Stimulated activated naive CD8-positive, alpha-beta T cell treated with anti-CD3 and anti-CD28 coated beads, Interleukin-15, amount 100 ng/mL, for 72 hours (primary cell): ENCODE results near the gene MRPL51.

Experiments
- ATAC-seq: fragments of 150-1000 bp; cut with Tn5 transposase; 2 replicates; pipeline ENCODE4 v1.10.0; 2021; ENCODE audit warnings: mild to moderate bottlenecking, moderate library complexity
- DNase-seq, 2 donors: peaks; one replicate each; pipeline ENCODE4 v3.0.0; 2021 to 2022
- H3K27ac Mint-ChIP-seq, 2 donors: one replicate each; pipeline ENCODE4 v1.8.0; 2022; ENCODE audit warnings: mild to moderate bottlenecking in 2 of 2, mixed read lengths in 2 of 2, moderate library complexity in 2 of 2
- H3K27me3 Mint-ChIP-seq: one replicate; pipeline ENCODE4 v1.8.0; 2022; ENCODE audit warnings: mixed read lengths
- H3K4me1 Mint-ChIP-seq: one replicate; pipeline ENCODE4 v1.8.0; 2022; ENCODE audit warnings: mild to moderate bottlenecking, mixed read lengths
- H3K4me3 Mint-ChIP-seq, 2 donors: one replicate each; pipeline ENCODE4 v1.8.0; 2022; ENCODE audit warnings: mild to moderate bottlenecking in 2 of 2, mixed read lengths in 2 of 2, moderate library complexity in 1 of 2
- H3K9me3 Mint-ChIP-seq, 2 donors: one replicate each; pipeline ENCODE4 v1.8.0; 2022; ENCODE audit warnings: mixed read lengths in 2 of 2

The MRPL51 gene

DNA sequence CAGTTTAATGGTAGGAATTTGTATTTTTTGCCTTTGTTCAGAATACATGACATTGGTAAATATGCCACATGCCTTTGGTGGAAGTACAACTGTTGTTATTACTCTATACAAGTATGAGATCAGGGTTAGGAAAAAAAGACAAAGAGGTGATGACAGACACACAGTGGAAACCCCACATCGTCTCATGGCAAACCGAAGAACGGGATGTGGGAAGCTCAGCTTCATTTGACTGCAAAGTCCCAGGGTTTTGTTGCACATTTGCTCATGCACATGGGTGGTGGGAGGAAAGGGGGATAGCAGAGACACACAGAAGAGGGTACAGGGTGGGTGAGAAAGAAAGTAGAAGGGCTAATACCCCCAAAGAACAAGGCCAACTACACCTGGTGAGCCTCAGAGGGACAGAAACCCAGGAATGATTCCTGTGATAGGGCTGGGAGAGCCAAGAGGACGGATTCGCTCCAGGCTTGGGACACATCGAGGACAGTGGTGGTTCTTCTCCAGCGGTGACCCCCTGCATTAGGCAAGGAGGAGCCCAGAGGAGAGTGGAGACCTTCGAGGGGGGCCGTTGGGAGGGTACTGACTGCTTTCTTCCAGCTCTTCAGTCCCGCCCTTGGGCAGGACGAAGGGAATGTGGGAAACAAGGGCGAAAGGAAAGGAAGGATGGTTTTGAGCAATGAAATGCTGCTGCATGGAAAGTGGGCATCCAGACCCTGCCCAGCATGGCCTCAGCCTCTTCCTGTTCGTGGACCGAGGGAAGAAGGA is 30.6 kb downstream of the MRPL51 start:
- Mint-ChIP-seq H3K27ac (peak overlapping the region; percentile 90 to 97), H3K4me3 (peak overlapping the region; percentile 83 to 85), H3K27me3 (no peaks in the 10 kb centered on the region), H3K4me1 (peaks cover 94% of the 10 kb centered on the region), H3K9me3 (peaks cover 0 to 4% of the 10 kb centered on the region in 2 donors)
- no peak for DNase-seq
- ATAC-seq: peak; percentile 67

DNA sequence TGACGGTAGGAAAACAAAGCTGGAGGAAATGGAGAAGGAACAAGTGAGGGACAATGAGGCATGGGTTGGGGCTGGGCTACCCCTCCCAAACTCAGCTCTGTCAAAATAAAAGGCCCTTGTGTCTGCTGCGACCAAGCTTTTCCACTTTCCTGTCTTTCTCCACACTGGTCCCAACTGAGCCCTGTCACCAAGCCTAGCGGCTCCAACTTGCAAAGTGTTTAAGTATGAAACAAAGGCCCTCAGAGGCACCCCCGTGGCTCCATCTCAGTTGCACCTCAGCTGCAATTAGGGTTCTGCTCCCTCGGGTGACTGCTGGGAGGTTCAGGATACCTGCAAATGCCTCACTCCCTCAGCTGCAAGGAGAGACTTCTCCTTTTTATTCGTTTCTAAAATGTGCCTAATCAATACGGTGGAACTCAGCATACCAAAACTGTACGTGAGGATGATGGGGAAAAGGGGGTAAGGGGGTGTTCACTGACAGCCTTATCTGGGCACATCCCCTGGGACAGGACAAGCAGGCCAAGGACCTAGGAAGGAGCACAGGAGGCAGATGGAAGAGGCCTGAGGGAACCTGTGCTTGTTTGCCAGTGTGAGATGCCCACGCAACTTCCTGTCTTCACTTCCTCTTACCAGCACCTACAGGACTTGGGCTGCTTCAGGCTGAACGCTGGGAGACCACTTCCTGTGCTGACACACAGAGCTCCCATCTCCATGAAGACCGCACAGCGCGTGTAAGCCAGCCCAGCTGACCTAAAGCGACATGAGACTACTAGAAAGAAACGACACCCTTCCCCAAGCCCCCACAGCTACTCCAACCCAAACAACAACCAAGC is 31.4 kb downstream of the MRPL51 start:
- Mint-ChIP-seq H3K4me1 (peaks cover 94% of the 10 kb centered on the region), H3K4me3 (peak overlapping the region; percentile 83 to 85), H3K27me3 (no peaks in the 10 kb centered on the region), H3K27ac (peak overlapping the region; percentile 90 to 97), H3K9me3 (no peaks in the 10 kb centered on the region)
- ATAC-seq (peak; percentile 95), DNase-seq (peak; percentile 81 to 91)

DNA sequence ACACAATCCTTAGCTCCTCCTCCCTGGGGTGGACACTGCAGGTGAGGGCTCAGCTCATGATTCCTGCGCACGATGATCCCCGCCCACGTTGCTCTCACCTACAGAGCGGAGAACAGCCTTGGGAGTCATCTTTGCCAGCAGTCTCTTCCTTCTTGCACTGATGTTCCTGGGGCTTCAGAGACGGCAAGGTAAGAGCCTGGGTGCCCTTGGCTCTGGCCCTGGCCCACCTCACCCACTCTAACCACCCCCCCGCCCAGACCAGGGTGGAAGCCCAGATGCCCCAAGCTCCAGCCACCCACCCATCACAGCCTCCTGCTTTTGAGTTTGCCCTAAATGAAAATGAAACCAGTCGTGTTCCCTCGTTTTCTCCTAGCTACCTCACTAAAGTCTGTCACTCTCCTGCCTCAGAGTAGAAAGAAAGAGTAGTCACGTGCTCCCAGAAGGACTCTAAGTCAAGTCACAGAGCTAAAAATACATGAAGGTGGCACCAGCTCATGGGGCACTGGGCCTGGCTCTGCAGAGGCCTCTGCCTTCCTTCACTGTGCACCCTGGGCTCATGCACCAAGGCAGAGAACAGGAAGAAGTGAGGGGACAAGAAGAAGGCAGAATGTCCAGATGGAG is 32.2 kb downstream of the MRPL51 start:
- ATAC-seq: peak; percentile 15
- H3K4me3 Mint-ChIP-seq: peak overlapping the region; percentile 83 to 85
- peak overlapping the region; percentile 90 to 97 for H3K27ac Mint-ChIP-seq

DNA sequence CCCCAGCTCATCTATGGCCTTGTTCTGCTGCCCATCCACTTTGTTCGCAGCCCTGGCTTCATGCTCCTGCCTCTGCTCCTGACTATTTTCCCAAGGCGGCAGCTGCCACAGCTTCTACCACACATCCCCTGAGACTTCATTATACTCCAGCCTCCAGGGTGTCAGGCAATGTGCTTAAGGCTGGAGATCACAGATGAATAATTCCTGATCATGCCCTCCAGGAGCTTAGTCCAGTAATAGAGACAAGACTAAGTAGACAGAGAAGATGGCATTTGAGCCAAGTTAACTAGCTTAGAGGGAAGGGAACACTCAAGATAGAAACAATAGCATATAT is 34.1 kb downstream of the MRPL51 start:
- Mint-ChIP-seq H3K4me1 (peaks cover 96% of the 10 kb centered on the region), H3K27ac (peak overlapping the region; percentile 3 to 86), H3K9me3 (no peaks in the 10 kb centered on the region), H3K27me3 (no peaks in the 10 kb centered on the region), H3K4me3 (peak overlapping the region; percentile 1 to 56)
- ATAC-seq: no peak
- DNase-seq: no peak

More for the DNA sequence above, 32.2 kb downstream of the MRPL51 start:
- Mint-ChIP-seq H3K9me3 (no peaks in the 10 kb centered on the region), H3K27me3 (no peaks in the 10 kb centered on the region), H3K4me1 (peaks cover 94% of the 10 kb centered on the region)
- peak in 1 of 2 donors; percentile 38 for DNase-seq

DNA sequence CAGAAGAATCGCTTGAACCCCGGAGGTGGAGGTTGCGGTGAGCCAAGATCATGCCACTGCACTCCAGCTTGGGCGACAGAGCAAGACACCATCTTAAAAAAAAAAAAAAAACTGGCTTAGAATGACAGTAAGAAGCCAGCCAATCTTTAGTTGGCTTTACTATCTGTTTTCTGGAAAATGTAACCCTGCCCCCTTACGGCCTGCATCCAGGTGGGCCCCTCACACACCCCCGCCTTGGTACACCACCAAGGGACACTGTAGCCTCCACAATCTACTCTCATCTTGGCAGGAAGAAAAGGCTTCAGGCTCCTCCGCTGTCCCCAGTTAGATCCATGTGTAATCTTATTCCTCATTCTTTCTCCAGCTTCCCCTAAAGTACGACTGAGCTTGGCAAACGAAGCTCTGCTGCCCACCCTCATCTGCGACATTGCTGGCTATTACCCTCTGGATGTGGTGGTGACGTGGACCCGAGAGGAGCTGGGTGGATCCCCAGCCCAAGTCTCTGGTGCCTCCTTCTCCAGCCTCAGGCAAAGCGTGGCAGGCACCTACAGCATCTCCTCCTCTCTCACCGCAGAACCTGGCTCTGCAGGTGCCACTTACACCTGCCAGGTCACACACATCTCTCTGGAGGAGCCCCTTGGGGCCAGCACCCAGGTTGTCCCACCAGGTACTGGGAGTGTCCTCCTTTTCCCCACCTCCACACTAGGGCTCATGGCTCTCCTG is 34.6 kb downstream of the MRPL51 start:
- Mint-ChIP-seq H3K4me1 (peaks cover 96% of the 10 kb centered on the region), H3K9me3 (no peaks in the 10 kb centered on the region), H3K27me3 (no peaks in the 10 kb centered on the region), H3K4me3 (peak overlapping the region; percentile 1 to 56), H3K27ac (peak overlapping the region; percentile 75 to 86)
- DNase-seq: no peak
- ATAC-seq: no peak

DNA sequence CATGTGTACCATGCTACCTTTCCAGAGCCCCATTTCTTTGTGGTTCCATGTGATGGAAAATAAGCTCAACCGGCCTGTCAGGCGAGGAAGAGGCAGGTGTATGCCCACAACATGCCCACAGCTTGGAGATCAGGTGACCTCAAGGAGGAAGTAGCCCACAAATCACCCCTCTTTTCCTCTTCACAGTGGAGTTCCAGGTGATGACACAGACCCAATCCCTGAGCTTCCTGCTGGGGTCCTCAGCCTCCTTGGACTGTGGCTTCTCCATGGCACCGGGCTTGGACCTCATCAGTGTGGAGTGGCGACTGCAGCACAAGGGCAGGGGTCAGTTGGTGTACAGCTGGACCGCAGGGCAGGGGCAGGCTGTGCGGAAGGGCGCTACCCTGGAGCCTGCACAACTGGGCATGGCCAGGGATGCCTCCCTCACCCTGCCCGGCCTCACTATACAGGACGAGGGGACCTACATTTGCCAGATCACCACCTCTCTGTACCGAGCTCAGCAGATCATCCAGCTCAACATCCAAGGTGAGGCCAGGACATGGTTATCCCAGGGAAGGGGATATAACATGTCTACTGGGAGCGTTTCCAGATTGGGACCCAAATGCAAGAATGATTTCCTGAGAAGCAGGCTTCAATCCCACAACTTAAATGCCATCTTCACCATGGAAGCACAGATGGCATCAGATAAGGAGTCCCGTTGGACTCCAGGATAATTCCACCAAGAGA is 35.7 kb downstream of the MRPL51 start:
- Mint-ChIP-seq H3K9me3 (no peaks in the 10 kb centered on the region), H3K4me3 (peak overlapping the region in 1 of 2 donors; percentile 63), H3K27me3 (no peaks in the 10 kb centered on the region), H3K27ac (peak overlapping the region; percentile 27 to 86), H3K4me1 (peaks cover 94% of the 10 kb centered on the region)
- ATAC-seq (no peak), DNase-seq (no peak)

DNA sequence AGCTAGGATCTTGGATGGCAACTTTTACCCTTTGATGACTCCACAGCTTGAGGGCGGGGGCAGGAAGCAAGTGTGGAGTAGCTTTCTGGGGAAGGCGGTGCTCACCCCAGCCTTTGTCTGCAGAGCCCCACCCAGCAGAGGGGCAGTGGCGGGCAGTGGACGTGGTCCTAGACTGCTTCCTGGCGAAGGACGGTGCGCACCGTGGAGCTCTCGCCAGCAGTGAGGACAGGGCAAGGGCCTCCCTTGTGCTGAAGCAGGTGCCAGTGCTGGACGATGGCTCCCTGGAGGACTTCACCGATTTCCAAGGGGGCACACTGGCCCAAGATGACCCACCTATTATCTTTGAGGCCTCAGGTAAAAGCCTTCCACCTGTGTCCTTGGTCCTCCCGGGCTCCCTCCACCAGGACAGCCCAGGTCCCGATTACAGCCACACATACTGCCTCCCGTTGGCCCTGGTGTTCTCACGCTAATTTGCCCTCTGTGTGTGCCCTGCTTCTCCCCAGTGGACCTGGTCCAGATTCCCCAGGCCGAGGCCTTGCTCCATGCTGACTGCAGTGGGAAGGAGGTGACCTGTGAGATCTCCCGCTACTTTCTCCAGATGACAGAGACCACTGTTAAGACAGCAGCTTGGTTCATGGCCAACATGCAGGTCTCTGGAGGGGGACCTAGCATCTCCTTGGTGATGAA is 40.0 kb downstream of the MRPL51 start:
- Mint-ChIP-seq H3K27ac (peak overlapping the region; percentile 98 to 100), H3K4me1 (peaks cover 87% of the 10 kb centered on the region), H3K9me3 (no peaks in the 10 kb centered on the region), H3K27me3 (no peaks in the 10 kb centered on the region), H3K4me3 (peak overlapping the region; percentile 99 to 100)
- no peak for ATAC-seq
- DNase-seq: no peak

DNA sequence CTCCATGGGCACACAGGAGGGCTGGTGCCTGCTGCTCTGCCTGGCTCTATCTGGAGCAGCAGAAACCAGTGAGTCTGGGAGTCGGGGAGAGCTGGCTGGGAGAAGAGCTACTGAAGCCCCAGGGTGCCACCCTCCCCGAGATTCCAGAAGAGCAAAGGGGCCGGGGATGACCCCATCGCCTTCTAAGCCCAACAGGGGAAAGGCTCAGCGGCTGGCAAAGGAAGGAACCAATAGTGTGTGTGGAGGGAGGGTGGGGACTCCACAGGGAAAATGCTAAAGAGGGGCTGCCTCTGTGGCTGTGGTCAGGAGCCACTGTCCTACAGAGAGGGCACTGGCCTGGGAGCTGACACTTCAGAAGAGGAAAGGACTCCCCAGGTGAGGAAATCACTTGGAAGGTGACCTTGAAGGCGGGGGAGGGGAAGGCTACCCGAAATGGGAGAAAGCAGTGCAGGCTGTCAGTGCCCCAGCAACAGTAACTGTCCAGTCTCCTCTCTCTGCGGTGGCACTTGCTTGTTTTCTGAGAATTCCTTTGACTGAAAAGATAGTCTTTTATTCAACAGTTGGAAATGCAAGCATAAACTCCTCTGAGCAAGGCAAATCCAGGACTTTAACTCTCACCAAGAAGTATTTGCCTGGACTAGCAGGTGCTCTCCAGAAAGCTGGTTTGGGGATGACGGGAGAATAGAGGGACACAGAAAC is 40.7 kb downstream of the MRPL51 start:
- DNase-seq (no peak), ATAC-seq (no peak)
- H3K27ac Mint-ChIP-seq: peak overlapping the region; percentile 98 to 100
- peaks cover 87% of the 10 kb centered on the region for H3K4me1 Mint-ChIP-seq
- H3K9me3 Mint-ChIP-seq: no peaks in the 10 kb centered on the region
- H3K4me3 Mint-ChIP-seq: peak overlapping the region; percentile 99 to 100
- H3K27me3 Mint-ChIP-seq: no peaks in the 10 kb centered on the region

DNA sequence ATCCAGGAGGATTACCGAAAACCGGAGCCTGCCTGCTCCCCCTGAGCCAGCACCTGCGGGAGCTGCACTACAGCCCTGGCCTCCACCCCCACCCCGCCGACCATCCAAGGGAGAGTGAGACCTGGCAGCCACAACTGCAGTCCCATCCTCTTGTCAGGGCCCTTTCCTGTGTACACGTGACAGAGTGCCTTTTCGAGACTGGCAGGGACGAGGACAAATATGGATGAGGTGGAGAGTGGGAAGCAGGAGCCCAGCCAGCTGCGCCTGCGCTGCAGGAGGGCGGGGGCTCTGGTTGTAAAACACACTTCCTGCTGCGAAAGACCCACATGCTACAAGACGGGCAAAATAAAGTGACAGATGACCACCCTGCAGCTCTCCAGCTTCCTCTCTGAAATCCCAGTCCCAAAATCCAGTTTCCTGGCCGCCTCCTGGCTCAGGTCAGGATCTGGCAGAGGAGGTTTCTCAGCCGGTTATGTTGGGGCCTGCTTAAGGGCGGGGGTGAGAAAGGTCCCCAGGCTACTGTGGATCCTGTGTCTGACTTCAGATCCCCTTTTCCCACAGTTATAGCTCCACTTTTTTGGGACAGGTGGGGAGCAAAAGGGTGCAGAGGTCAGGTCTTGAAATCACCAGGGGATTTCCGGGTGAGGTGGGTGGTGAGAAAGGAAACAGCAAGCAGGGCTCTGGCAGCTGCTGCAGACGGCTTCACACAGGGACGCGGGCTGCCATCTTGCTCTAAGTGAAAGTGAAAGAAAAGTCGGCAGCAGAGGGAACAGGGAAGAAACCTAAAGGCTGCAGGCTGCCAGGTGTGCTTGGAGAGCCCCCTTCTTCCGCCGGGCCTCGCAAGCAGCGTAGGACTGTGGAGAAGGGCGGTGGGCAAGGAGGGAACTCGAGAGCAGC is 41.5 kb downstream of the MRPL51 start, which contains the start of gene TAPBPL:
TAPBPL (plus strand) TSS at position 695 of the 897 bp plus-strand sequence. CDS start 207 bp downstream, outside the sequence.
- H3K27me3 Mint-ChIP-seq: no peaks in the 10 kb centered on the region
- peak within 1 kb of the TSS; percentile 99 to 100 for H3K4me3 Mint-ChIP-seq
- DNase-seq (peak; percentile 75 to 87), ATAC-seq (peak; percentile 90)
- H3K9me3 Mint-ChIP-seq: no peaks in the 10 kb centered on the region
- H3K27ac Mint-ChIP-seq: peak within 1 kb of the TSS; percentile 98 to 100
- H3K4me1 Mint-ChIP-seq: peaks cover 87% of the 10 kb centered on the region

DNA sequence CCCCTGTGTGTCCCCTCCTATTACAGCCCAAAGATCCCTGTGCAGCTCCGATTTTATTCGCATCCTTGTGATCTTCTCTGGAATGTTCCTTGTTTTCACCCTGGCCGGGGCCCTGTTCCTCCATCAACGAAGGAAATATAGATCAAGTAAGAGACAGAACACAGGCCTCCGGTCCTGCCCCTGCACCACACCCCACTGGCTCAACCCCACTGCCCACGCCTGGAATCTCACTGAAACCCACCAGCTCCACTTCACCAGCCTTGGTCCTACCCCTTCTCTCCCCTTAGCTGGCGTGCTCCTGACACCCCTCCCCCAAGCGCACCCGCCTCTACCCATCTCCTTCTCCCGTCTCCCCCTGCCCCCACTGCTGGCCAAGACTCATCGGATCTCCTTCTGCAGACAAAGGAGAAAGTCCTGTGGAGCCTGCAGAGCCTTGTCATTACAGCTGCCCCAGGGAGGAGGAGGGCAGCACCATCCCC is 42.2 kb downstream of the MRPL51 start:
- no peaks in the 10 kb centered on the region for H3K27me3 Mint-ChIP-seq
- no peaks in the 10 kb centered on the region for H3K9me3 Mint-ChIP-seq
- peak overlapping the region; percentile 99 to 100 for H3K4me3 Mint-ChIP-seq
- H3K27ac Mint-ChIP-seq: peak overlapping the region; percentile 98 to 100
- H3K4me1 Mint-ChIP-seq: peaks cover 80% of the 10 kb centered on the region
- ATAC-seq (peak; percentile 22), DNase-seq (no peak)

DNA sequence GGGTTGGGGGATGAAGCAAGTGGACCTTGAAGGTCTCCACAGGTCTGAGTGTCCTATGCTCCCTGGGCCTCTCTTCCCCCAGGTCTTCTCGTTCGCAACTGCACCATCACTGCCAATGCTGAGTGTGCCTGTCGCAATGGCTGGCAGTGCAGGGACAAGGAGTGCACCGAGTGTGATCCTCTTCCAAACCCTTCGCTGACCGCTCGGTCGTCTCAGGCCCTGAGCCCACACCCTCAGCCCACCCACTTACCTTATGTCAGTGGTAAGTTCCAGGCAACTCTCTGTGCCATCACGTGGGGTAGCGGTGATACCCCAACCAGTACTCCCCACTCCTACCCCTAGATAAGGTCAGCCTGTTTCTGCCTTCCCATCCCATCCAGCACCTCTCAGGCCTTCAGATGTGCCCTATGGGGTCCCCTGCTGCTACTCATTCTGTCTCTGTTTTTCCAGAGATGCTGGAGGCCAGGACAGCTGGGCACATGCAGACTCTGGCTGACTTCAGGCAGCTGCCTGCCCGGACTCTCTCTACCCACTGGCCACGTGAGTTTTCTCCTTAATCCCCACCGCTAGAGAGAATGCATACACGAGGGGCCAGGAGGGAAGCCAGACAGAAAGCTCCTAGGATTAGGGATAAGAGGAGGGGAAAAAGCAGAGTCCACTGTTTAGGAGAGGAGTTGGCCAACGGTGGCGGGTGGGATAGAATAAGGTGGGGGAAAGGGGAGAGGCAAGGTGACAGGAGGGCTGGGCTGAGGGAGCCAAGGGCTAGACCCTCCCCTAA is 42.8 kb downstream of the MRPL51 start:
- Mint-ChIP-seq H3K4me1 (peaks cover 74% of the 10 kb centered on the region), H3K27ac (peak overlapping the region; percentile 98 to 100), H3K4me3 (peak overlapping the region; percentile 99 to 100), H3K9me3 (no peaks in the 10 kb centered on the region), H3K27me3 (no peaks in the 10 kb centered on the region)
- DNase-seq (no peak), ATAC-seq (no peak)
